DMS53 treated with DMSO at 0.1 percent for 48 hours (cell line): ENCODE results near the gene BRMS1L.
"Not testable (repeated sequence)": the region's sequence is repeated elsewhere in the genome, so short reads cannot be mapped to it uniquely, and the experiment has no call there.

Source experiments
- DNase-seq: peaks from one replicate; lab custom pipeline; 2025; ENCODE audit not compliant: unreplicated experiment; lab: John Stamatoyannopoulos, UW

The BRMS1L gene, protein sequence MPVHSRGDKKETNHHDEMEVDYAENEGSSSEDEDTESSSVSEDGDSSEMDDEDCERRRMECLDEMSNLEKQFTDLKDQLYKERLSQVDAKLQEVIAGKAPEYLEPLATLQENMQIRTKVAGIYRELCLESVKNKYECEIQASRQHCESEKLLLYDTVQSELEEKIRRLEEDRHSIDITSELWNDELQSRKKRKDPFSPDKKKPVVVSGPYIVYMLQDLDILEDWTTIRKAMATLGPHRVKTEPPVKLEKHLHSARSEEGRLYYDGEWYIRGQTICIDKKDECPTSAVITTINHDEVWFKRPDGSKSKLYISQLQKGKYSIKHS

DNA sequence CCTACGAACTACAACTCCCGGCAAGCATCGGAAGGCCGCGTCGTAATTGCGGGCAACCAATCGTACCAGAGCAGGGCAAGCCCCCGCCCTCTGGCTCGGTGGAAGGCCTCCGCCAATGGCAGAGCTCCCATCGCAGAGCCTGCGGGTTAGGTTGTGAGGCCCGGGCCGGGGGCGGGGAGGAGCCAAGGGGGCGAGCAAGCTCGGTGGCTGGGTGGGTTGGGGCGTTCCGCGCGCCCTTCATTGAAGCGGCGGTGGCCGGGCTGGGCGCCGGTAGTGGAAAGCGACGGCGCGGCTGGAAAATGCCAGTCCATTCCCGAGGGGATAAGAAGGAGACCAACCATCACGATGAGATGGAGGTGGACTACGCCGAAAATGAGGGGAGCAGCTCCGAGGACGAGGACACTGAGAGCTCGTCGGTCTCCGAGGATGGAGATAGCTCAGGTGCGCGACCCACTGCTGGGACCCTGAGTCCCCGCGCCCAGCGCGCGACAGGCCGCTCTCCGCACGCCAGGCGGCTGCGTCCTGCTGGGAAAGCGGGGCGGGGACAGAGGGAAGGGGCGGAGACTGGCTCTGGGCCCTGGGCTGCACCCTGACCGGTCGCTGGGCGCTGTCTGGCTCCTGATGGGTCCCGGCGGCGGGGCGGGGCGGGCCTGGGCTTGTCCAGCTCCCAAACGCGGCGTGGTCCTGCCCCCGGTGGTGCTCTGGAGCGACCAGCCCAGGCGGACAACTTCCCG lies at the start of gene BRMS1L:
Gene BRMS1L, plus strand, starts transcription at position 121 of the 734 bp plus-strand sequence. Its CDS starts 179 bp downstream, at position 300.
- DNase-seq: peak; percentile 91

GRCh38 chr14:35776823-35777222 lies 49.3 kb upstream of the BRMS1L start:
- no peak for DNase-seq

GRCh38 chr14:35777550-35777949 lies 48.6 kb upstream of the BRMS1L start:
- not testable (repeated sequence) for DNase-seq

DNA sequence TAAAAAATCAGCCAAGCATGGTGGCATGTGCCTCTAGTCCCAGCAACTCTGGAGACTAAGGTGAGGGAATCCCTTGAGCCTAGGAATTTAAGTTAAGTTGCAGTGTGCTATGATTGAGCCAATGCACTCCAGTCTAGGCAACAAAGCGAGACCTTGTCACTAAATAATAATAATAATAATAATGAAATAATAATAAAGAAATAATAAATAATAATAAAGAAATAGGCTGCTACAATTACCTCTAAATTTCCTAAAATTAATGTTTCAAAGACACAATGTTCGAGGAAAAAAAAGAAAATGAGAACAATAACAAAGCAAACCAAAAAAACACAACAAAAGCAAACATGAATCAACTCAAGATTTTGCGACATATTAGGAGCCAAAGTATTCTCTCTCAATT lies 46.8 kb upstream of the BRMS1L start:
- no peak for DNase-seq

DNA sequence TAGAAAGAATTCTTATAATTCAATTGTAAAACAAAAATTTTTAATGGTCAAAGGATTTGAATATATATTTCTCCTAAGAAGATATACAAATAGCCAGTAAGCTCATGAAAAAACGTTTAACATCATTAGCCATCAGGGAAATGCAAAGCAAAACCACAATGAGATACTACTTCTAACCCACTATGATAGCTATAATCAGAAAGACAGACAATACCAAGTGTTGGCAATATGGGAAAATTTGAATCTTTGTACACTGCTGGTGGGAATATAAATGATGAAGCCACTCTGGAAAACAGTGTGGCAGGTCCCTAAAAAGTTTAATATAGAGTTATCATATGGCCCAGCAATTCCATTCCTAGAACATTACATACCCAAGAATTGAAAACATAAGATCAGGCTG lies 42.4 kb upstream of the BRMS1L start:
- no peak for DNase-seq

DNA sequence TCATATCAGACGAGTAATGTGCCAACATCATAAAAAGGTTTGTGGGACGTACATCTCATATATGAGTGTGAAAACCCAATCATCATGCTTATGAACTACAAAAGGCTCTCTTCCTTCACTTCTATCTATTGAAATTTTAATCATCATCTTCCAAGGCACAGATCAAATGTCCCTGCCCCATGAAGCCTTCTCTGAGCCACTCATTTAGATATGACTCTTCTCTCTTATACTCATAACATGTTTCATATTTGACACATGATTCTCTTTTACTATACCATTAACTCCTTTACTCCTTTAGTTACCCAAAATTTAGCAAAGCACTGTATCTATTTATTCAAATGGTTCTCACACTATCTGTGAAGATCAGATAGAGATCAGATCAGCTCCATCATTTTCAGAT lies 39.3 kb upstream of the BRMS1L start:
- DNase-seq: no peak

DNA sequence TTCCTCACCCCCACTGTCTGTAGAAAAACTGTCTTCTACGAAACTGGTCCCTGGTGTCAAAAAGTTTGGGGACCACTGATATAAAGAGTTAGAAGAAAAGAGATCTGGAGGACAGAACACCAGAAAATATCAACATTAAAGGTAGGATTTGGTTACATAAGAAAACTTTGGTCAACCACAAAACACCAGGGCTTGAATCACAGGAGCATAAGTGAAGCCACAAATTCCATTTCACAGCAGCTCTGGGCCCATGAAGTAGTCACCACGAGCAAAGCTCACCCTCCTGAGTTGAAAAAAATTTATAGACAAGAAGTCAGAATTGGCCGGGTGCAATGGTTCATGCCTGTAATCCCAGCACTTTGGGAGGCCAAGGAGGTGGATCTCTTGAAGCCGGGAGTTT lies 36.5 kb upstream of the BRMS1L start:
- no peak for DNase-seq

- no peak for DNase-seq
Measured at GRCh38 chr14:35797796-35798195, 28.3 kb upstream of the BRMS1L start.

- no peak for DNase-seq
Measured at GRCh38 chr14:35806006-35806907, 19.9 kb upstream of the BRMS1L start.

GRCh38 chr14:35807131-35807961 lies 18.8 kb upstream of the BRMS1L start:
- DNase-seq: no peak

GRCh38 chr14:35808076-35808637 lies 18.0 kb upstream of the BRMS1L start:
- DNase-seq: no peak

GRCh38 chr14:35808638-35809563 lies 17.2 kb upstream of the BRMS1L start, which contains the start of gene RALGAPA1:
Gene RALGAPA1 (minus strand): TSS chr14:35809295. CDS start chr14:35808835, 460 bp downstream.
- DNase-seq: peak; percentile 84

- no peak for DNase-seq
Measured at GRCh38 chr14:35809597-35809996, 16.5 kb upstream of the BRMS1L start.

DNA sequence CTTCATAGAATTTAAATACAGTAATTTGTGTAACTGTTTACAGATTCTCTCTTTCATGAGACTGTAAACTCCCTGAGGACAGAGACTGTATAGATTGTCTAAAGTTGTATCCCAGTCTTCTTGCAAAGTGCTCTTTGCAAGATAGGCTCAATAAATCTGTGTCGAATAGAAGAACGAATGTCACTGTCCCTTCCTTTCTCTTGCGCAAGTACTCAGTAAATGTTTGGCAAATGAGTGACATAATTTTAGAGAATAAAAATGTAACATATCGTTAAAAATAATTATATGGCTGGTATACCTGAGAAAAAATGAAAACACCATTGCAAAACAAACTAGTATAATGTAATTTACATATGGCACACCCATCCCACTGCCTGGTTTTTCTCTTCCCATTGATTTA lies 15.2 kb upstream of the BRMS1L start:
- DNase-seq: no peak

DNA sequence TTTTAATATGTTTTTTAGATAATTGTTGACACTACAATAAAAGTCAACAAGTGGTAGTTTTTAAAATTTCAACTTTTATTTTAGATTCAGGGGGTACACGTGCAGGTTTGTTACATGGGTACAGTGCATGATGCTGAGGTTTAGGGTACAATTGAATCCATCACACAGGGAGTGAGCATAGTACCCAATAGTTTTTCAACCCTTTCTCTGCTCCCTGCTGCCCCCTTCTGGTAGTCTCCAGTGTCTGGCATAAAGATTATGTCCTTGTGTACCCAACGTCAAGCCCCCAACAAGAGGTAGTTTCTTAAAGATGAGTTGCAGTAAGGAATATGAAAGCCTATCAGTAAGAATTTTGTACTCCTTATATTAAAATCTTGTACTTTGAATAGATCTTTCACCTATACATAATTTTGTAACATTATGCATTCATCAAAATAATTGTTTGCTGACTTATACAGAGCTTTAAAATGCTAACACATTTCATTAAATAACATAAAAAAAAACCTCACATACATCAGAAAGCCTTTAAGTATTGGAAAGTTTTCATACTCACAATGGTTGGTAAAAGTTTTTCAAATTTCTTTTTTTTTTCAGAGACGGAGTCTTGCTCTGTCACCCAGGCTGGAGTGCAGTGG lies 11.7 kb upstream of the BRMS1L start:
- DNase-seq: peak; percentile 12

- peak; percentile 12 for DNase-seq
Measured at GRCh38 chr14:35818346-35819115, 7.6 kb upstream of the BRMS1L start.

DNA sequence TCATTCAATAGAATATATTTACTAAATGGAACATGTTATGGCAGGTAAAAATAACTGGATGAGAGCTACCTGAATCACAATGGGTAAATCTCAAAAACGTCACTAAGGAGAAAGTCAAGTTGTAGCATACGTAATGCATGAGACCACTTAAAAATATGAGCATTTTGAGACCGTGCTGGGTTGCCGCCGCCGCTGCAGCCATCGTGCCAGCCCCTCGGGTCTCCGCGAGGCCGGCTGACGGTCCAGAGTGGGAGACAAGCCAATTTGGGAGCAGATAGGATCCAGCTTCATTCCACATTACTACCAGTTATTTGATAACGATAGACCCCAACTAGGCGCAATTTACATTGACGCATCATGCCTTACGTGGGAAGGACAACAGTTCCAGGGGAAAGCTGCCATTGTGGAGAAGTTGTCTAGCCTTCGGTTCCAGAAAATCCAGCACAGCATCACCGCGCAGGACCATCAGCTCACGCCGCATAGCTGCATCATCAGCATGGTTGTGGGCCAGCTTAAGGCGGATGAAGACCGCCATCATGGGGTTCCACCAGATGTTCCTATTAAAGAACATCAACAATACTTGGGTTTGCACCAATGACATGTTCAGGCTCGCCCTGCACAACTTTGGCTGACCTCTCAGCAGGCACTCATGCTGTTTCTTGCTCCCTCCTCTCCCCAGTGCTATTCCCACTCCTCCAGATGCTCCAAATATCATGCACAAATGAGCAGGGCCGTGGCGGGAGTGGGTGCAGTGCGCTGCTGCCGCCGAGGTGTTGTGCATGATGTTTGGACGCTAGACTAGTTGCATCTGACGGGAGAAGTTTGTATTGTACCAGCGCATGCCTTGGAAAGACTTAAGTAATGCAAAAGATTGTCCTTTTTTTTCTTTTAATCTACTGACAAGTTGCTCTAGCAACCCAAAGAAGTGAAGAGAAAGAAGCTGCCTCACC lies 6.3 kb upstream of the BRMS1L start:
- no peak for DNase-seq
